ENCODE data around the gene KLHL5.

DNA sequence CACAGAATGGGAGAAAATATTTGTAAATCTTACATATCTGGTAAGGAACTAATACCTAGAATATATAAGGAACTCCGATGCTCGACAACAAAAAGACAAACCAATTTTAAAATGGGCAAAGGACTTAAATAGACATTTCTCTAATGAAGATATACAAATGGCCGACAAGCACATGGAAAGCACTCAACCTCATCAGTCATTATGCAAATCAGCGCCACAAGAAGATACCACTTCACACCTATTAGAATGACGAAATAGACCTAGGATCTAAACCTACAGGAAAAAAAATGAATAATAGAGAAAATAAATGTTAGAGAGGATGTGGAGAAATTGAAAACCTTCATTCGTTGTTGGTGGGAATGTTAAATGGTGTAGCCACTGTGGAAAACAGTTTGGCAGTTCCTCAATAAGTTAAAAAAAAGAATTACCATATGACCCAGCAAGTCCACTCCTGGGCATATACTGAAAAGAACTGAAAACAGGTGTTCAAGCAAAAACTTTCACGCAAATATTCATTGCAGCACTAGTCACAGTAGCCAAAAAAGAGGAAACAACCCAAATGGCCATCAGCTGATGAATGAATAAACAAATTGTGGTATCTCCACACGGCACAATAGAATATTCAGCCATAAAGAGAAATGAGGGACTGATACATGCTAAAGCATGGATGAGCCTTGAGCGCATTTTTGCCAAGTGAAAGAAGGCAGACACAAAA lies 63.0 kb downstream of the KLHL5 start:
- TF ChIP-seq, protein P1, sequence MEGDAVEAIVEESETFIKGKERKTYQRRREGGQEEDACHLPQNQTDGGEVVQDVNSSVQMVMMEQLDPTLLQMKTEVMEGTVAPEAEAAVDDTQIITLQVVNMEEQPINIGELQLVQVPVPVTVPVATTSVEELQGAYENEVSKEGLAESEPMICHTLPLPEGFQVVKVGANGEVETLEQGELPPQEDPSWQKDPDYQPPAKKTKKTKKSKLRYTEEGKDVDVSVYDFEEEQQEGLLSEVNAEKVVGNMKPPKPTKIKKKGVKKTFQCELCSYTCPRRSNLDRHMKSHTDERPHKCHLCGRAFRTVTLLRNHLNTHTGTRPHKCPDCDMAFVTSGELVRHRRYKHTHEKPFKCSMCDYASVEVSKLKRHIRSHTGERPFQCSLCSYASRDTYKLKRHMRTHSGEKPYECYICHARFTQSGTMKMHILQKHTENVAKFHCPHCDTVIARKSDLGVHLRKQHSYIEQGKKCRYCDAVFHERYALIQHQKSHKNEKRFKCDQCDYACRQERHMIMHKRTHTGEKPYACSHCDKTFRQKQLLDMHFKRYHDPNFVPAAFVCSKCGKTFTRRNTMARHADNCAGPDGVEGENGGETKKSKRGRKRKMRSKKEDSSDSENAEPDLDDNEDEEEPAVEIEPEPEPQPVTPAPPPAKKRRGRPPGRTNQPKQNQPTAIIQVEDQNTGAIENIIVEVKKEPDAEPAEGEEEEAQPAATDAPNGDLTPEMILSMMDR (IDR thresholded peaks at IDR 0.05) = no peak
- no peak for TF ChIP-seq EZH2 (IDR thresholded peaks at IDR 0.05; ENCODE audit: borderline replicate concordance, insufficient read depth, low read depth, low read length, poor library complexity, severe bottlenecking)
